Nephron progenitor cell (in vitro differentiated cells): Measurements from ENCODE around the gene RNF175.

Source experiments
- DNase-seq: peaks from one replicate; pipeline ENCODE4 v3.0.0; 2021
- H3K27ac Mint-ChIP-seq: 2 replicates; pipeline ENCODE4 v1.8.0; 2021; ENCODE audit warnings: mild to moderate bottlenecking, moderate library complexity, mixed read lengths
- H3K27me3 Mint-ChIP-seq: 2 replicates; pipeline ENCODE4 v1.8.0; 2021; ENCODE audit warnings: mild to moderate bottlenecking, low read depth, mixed read lengths; ENCODE audit not compliant: poor library complexity
- H3K36me3 Mint-ChIP-seq: 2 replicates; pipeline ENCODE4 v1.8.0; 2021; ENCODE audit warnings: low read depth, mixed read lengths
- H3K4me1 Mint-ChIP-seq: 2 replicates; pipeline ENCODE4 v1.8.0; 2021; ENCODE audit warnings: mixed read lengths
- H3K4me3 Mint-ChIP-seq: 2 replicates; pipeline ENCODE4 v1.8.0; 2021; ENCODE audit warnings: mild to moderate bottlenecking, moderate library complexity, mixed read lengths
- H3K9me3 Mint-ChIP-seq: 2 replicates; pipeline ENCODE4 v1.8.0; 2021; ENCODE audit warnings: mild to moderate bottlenecking, moderate library complexity, mixed read lengths
- TF ChIP-seq, protein P1 (sequence below): fragments of 200-600 bp; sonication (generic); IDR thresholded peaks from 2 replicates; pipeline ENCODE4 v1.5.0; 2021; ENCODE audit warnings: antibody characterized with exemption

RNF175 gene

DNA sequence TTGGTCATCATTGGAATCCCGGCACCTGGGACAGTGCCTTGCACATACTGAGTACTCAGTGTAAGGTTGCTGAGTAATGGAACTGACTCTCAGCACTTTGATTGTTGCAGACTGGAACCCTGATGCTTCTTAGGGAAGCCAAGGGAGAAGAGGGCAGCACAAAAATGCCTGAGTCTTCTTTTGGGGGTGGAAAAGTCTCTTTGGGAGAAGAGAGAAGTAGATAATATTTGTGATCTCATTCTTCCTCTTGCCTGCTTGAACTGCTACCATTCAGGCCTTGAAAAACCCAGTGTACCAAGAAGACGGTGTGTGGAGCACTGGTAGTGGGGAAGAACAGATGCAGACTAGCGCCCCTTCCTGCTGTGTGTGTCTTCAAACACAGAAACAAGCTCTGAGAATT, 16.8 kb upstream of the RNF175 start:
- Mint-ChIP-seq H3K9me3 (peaks cover 15% of the 10 kb centered on the region), H3K27ac (no peak overlapping the region), H3K36me3 (peaks cover 21% of the 10 kb centered on the region), H3K4me1 (peaks cover 19% of the 10 kb centered on the region), H3K4me3 (no peak overlapping the region), H3K27me3 (no peaks in the 10 kb centered on the region)
- TF ChIP-seq, protein P1, sequence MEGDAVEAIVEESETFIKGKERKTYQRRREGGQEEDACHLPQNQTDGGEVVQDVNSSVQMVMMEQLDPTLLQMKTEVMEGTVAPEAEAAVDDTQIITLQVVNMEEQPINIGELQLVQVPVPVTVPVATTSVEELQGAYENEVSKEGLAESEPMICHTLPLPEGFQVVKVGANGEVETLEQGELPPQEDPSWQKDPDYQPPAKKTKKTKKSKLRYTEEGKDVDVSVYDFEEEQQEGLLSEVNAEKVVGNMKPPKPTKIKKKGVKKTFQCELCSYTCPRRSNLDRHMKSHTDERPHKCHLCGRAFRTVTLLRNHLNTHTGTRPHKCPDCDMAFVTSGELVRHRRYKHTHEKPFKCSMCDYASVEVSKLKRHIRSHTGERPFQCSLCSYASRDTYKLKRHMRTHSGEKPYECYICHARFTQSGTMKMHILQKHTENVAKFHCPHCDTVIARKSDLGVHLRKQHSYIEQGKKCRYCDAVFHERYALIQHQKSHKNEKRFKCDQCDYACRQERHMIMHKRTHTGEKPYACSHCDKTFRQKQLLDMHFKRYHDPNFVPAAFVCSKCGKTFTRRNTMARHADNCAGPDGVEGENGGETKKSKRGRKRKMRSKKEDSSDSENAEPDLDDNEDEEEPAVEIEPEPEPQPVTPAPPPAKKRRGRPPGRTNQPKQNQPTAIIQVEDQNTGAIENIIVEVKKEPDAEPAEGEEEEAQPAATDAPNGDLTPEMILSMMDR, result no peak
- DNase-seq, result no peak

DNA sequence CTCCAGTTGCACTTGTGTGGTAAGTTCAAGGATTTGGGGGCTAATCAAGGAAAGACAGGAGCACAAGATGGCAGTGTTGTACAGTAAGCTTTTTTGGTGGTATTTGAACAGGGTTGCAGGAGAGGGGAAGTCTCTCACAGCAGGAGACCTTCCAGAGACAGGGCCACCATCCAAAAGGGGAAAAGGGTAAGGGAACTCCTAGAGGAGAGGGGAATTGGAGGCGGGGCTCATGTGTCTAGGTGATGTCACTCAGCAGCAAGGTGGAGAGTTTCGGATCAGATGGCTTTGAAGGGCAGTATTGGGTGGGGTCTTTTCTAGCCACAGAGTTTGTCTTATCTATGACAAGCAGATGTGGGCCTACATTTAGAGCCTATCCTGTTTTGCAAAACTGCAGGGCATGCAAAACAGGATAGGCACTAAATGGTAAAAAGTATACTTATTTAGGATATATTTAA, 13.4 kb upstream of the RNF175 start:
- H3K27me3 Mint-ChIP-seq, result no peaks in the 10 kb centered on the region
- H3K4me3 Mint-ChIP-seq, result no peak overlapping the region
- DNase-seq, result no peak
- H3K9me3 Mint-ChIP-seq, result peaks cover 28% of the 10 kb centered on the region
- H3K36me3 Mint-ChIP-seq, result peaks cover 17% of the 10 kb centered on the region
- TF ChIP-seq, protein P1, result no peak
- no peaks in the 10 kb centered on the region for H3K4me1 Mint-ChIP-seq
- no peak overlapping the region for H3K27ac Mint-ChIP-seq

DNA sequence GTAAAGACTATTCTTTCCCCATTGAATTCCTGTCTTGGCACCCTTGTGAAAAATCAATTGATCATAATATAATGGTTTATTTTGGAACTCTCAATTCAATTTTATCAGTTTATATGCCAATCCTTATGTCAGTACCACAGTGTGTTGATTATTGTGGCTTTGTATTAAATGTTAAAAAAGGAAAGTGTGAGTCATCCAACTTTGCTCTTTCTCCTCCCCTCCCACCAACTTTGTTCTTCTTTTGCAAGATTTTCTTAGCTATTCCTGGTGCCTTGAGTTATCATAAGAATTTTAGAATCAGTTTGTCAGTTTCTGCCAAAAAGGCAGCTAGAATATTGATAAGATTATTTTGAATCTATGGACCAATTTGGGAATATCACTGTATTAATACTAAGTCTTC, 11.2 kb upstream of the RNF175 start:
- no peak overlapping the region for H3K27ac Mint-ChIP-seq
- H3K36me3 Mint-ChIP-seq, result peaks cover 18% of the 10 kb centered on the region
- DNase-seq, result no peak
- TF ChIP-seq, protein P1, result no peak
- H3K27me3 Mint-ChIP-seq, result no peaks in the 10 kb centered on the region
- H3K4me1 Mint-ChIP-seq, result no peaks in the 10 kb centered on the region
- H3K4me3 Mint-ChIP-seq, result no peak overlapping the region
- peaks cover 26% of the 10 kb centered on the region for H3K9me3 Mint-ChIP-seq

DNA sequence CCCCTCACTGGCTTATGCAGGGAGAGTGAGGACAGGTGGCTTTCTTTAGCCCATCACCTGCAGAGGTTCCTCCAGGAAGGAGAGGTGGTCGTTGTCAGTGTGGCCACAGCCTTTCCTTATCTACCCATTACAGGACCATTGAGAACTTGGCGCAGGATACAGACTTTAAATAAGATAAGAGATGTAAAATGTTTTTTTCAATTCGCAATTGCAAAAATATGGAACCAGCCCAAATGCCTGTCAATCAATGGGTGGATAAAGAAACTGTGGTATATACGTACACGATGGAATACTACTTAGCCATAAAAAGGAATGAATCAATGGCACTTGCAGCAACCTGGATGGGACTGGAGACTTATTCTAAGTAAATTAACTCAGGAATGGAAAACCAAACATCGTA, 6.9 kb upstream of the RNF175 start:
- DNase-seq, result no peak
- Mint-ChIP-seq H3K9me3 (peaks cover 26% of the 10 kb centered on the region), H3K4me1 (peaks cover 34% of the 10 kb centered on the region), H3K27ac (no peak overlapping the region), H3K36me3 (peaks cover 24% of the 10 kb centered on the region), H3K4me3 (no peak overlapping the region), H3K27me3 (peaks cover 2% of the 10 kb centered on the region)
- TF ChIP-seq, protein P1, result no peak

DNA sequence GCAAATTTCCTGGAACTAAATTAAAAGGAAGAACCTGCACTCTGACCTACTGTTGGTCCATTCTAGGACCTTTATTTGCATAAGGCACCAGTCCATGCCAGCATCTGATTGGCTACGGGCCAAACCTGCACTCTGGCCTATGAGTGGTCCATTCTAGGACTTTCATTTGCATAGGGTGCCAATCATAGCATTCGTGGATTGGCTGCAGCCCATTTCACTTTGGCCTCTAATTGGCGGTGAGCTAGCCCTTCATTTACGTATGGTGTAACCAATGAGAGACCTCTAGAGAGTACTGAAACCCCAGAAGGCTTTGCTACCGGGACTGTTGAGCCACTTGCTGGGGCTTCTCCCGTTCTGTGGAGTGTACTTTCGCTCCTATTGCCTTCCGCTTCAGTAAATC, 6.1 kb upstream of the RNF175 start:
- TF ChIP-seq, protein P1, result no peak
- Mint-ChIP-seq H3K27me3 (peaks cover 4% of the 10 kb centered on the region), H3K9me3 (peaks cover 19% of the 10 kb centered on the region), H3K36me3 (peaks cover 22% of the 10 kb centered on the region), H3K27ac (no peak overlapping the region), H3K4me1 (peaks cover 40% of the 10 kb centered on the region), H3K4me3 (no peak overlapping the region)
- no peak for DNase-seq

DNA sequence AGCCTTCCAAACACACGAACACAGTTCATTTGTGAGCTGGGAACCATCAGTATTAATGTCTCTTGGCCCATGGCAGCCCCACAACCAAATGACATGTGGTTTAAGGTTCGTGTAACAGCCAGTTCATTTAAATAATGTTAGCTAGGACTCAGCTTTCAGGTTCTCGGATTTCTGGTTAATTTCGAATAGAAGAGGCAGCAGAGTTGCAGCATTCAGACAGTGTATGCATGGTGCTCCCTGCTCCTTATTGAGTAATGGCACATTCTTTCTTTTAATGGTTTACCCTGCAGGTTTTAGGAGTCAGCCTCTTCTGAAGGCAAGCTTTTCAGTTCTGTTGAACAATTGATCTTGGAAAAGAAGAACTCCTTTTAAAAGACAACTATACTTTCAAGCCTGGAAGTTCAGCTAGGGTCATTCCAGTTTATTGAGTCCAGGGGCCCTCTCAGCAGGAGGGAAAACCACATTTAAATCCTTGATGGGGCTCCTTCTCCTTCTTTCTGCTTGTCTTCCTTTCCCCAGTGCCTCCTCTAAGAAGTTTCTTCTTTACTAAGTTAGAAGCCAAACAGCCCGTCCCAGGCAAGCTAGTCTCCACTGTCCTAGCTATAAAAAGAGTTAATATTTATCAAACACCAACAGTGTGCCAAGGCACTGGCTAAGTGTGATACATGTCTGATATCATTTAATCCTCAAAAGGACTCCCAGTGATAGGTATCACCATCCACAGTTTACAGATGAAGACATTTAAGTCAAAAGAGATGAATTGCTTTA, 5.0 kb upstream of the RNF175 start:
- H3K27me3 Mint-ChIP-seq, result peaks cover 4% of the 10 kb centered on the region
- TF ChIP-seq, protein P1, result no peak
- peaks cover 8% of the 10 kb centered on the region for H3K9me3 Mint-ChIP-seq
- peaks cover 20% of the 10 kb centered on the region for H3K36me3 Mint-ChIP-seq
- DNase-seq, result no peak
- peak overlapping the region; percentile 50 for H3K4me3 Mint-ChIP-seq
- peaks cover 40% of the 10 kb centered on the region for H3K4me1 Mint-ChIP-seq
- peak overlapping the region; percentile 91 for H3K27ac Mint-ChIP-seq
